Hepatic stellate cell (primary cell): ENCODE results near the gene TTC39B.
A peak's percentile ranks its signal among the peaks of the same experiment; 100 is the strongest.
"Not testable (repeated sequence)": the region's sequence is repeated elsewhere in the genome, so short reads cannot be mapped to it uniquely, and the experiment has no call there.

Experiments
- DNase-seq: peaks from one replicate; pipeline ENCODE4 v3.0.0; 2011; ENCODE audit warnings: low spot score

TTC39B gene

GRCh38 chr9:15264918-15265317 lies 42.1 kb downstream of the TTC39B start:
- DNase-seq, result no peak

- no peak for DNase-seq
These were observed 44.4 kb downstream of the TTC39B start for GRCh38 chr9:15262581-15262980.

- DNase-seq, result no peak
These were observed 50.6 kb downstream of the TTC39B start for GRCh38 chr9:15256426-15256825.

- no peak for DNase-seq
These were observed 53.2 kb downstream of the TTC39B start for GRCh38 chr9:15253786-15254185.

GRCh38 chr9:15253197-15253596 lies 53.8 kb downstream of the TTC39B start:
- peak; percentile 8 for DNase-seq

- DNase-seq, result peak; percentile 32
These were observed 57.0 kb downstream of the TTC39B start for GRCh38 chr9:15249981-15250380.

- DNase-seq, result peak; percentile 48
These were observed 57.8 kb downstream of the TTC39B start for GRCh38 chr9:15249042-15249818.

GRCh38 chr9:15248621-15249020 lies 58.4 kb downstream of the TTC39B start:
- DNase-seq, result no peak

- no peak for DNase-seq
These were observed 58.9 kb downstream of the TTC39B start for GRCh38 chr9:15248081-15248480.

GRCh38 chr9:15246708-15247107 lies 60.3 kb downstream of the TTC39B start:
- peak; percentile 13 for DNase-seq

GRCh38 chr9:15246243-15246642 lies 60.8 kb downstream of the TTC39B start:
- DNase-seq, result no peak

GRCh38 chr9:15244001-15244441 lies 63.0 kb downstream of the TTC39B start:
- DNase-seq, result peak; percentile 34

- peak; percentile 27 for DNase-seq
These were observed 63.9 kb downstream of the TTC39B start for GRCh38 chr9:15243081-15243480.

GRCh38 chr9:15240927-15241326 lies 66.1 kb downstream of the TTC39B start:
- DNase-seq, result no peak

GRCh38 chr9:15239816-15240215 lies 67.2 kb downstream of the TTC39B start:
- peak; percentile 19 for DNase-seq

GRCh38 chr9:15238646-15239045 lies 68.4 kb downstream of the TTC39B start:
- no peak for DNase-seq

- DNase-seq, result no peak
These were observed 71.4 kb downstream of the TTC39B start for GRCh38 chr9:15235658-15236057.

GRCh38 chr9:15233941-15234490 lies 73.0 kb downstream of the TTC39B start:
- not testable (repeated sequence) for DNase-seq

- not testable (repeated sequence) for DNase-seq
These were observed 74.2 kb downstream of the TTC39B start for GRCh38 chr9:15232706-15233280.

- DNase-seq, result peak; percentile 9
These were observed 75.0 kb downstream of the TTC39B start for GRCh38 chr9:15231788-15232635.

- no peak for DNase-seq
These were observed 77.6 kb downstream of the TTC39B start for GRCh38 chr9:15229409-15229808.

GRCh38 chr9:15227491-15227890 lies 79.5 kb downstream of the TTC39B start:
- DNase-seq, result no peak
